ENCODE measurements around the gene AGBL4.

The AGBL4 gene

GRCh38 chr1:48979940-48980339 lies 1043.8 kb downstream of the AGBL4 start:
- no peak for TF ChIP-seq ARNTL (CRISPR knock-in tag; IDR thresholded peaks at IDR 0.05; ENCODE audit: borderline replicate concordance, low read depth)
- no peak for TF ChIP-seq PATZ1 (CRISPR knock-in tag; IDR thresholded peaks at IDR 0.05; ENCODE audit: borderline replicate concordance)
- TF ChIP-seq ZNF8 (CRISPR knock-in tag; IDR thresholded peaks at IDR 0.05): no peak
- no peak for TF ChIP-seq ZC3H10 (CRISPR knock-in tag; IDR thresholded peaks at IDR 0.05)
- TF ChIP-seq TCF4 (CRISPR knock-in tag; IDR thresholded peaks at IDR 0.05; ENCODE audit: borderline replicate concordance): no peak
- TF ChIP-seq RARB (CRISPR knock-in tag; IDR thresholded peaks at IDR 0.05): no peak
- no peak for TF ChIP-seq ZNF70 (CRISPR knock-in tag; IDR thresholded peaks at IDR 0.05)
- no peak for TF ChIP-seq ZNF565 (CRISPR knock-in tag; conservative IDR thresholded peaks at IDR 0.05; ENCODE audit: low read depth)
- ATAC-seq: no peak

- ATAC-seq: no peak
- no peak for TF ChIP-seq PATZ1 (CRISPR knock-in tag; IDR thresholded peaks at IDR 0.05; ENCODE audit: borderline replicate concordance)
- no peak for TF ChIP-seq ZFP30 (CRISPR knock-in tag; IDR thresholded peaks at IDR 0.05)
- no peak for TF ChIP-seq ZC3H10 (CRISPR knock-in tag; IDR thresholded peaks at IDR 0.05)
- TF ChIP-seq ARNTL (CRISPR knock-in tag; IDR thresholded peaks at IDR 0.05; ENCODE audit: borderline replicate concordance, low read depth): no peak
- no peak for TF ChIP-seq CREB5 (CRISPR knock-in tag; IDR thresholded peaks at IDR 0.05; ENCODE audit: low read depth)
Observed at GRCh38 chr1:48978413-48978812, 1045.3 kb downstream of the AGBL4 start.

GRCh38 chr1:48977273-48977672 lies 1046.5 kb downstream of the AGBL4 start:
- ATAC-seq: no peak
- TF ChIP-seq CSRNP3 (CRISPR knock-in tag; IDR thresholded peaks at IDR 0.05) (no peak), ZFP30 (CRISPR knock-in tag; IDR thresholded peaks at IDR 0.05) (no peak), ARNTL (CRISPR knock-in tag; IDR thresholded peaks at IDR 0.05; ENCODE audit: borderline replicate concordance, low read depth) (no peak), CREB5 (CRISPR knock-in tag; IDR thresholded peaks at IDR 0.05; ENCODE audit: low read depth) (no peak)

- no peak for TF ChIP-seq TSHZ2 (CRISPR knock-in tag; IDR thresholded peaks at IDR 0.05)
- TF ChIP-seq TOX (CRISPR knock-in tag; IDR thresholded peaks at IDR 0.05; ENCODE audit: borderline replicate concordance): no peak
- no peak for TF ChIP-seq BACH2 (CRISPR knock-in tag; IDR thresholded peaks at IDR 0.05; ENCODE audit: borderline replicate concordance)
- TF ChIP-seq ZFP30 (CRISPR knock-in tag; IDR thresholded peaks at IDR 0.05): no peak
- no peak for TF ChIP-seq GLIS3 (CRISPR knock-in tag; IDR thresholded peaks at IDR 0.05)
- no peak for TF ChIP-seq ZNF8 (CRISPR knock-in tag; IDR thresholded peaks at IDR 0.05)
- no peak for TF ChIP-seq ZNF70 (CRISPR knock-in tag; IDR thresholded peaks at IDR 0.05)
- no peak for TF ChIP-seq ZNF565 (CRISPR knock-in tag; conservative IDR thresholded peaks at IDR 0.05; ENCODE audit: low read depth)
- TF ChIP-seq OSR1 (CRISPR knock-in tag; IDR thresholded peaks at IDR 0.05): no peak
- no peak for TF ChIP-seq TCF4 (CRISPR knock-in tag; IDR thresholded peaks at IDR 0.05; ENCODE audit: borderline replicate concordance)
- TF ChIP-seq POU6F1 (CRISPR knock-in tag; IDR thresholded peaks at IDR 0.05; ENCODE audit: borderline replicate concordance, low read depth): no peak
- TF ChIP-seq PPARA (CRISPR knock-in tag; IDR thresholded peaks at IDR 0.05; ENCODE audit: borderline replicate concordance): no peak
- no peak for TF ChIP-seq CSDC2 (CRISPR knock-in tag; IDR thresholded peaks at IDR 0.05)
- TF ChIP-seq RARB (CRISPR knock-in tag; IDR thresholded peaks at IDR 0.05): no peak
- no peak; the same call in 2 of the 3 replicates for ATAC-seq
Observed at GRCh38 chr1:48969971-48970370, 1053.8 kb downstream of the AGBL4 start.
